Measurements from ENCODE around the gene MORN3. TPM values are rescaled to one million over a fixed set of nuclear protein-coding genes. Genes with fewer than 3 reads are reported as not detected.

Gene MORN3
- total and polyA plus RNA-seq, 9 of the 15 experiments (the other 6 are each of a cell fraction or from before 2014, with no cell fraction given) = 0.09 to 0.27 (median 0.20) TPM

- TF ChIP-seq, protein P1, sequence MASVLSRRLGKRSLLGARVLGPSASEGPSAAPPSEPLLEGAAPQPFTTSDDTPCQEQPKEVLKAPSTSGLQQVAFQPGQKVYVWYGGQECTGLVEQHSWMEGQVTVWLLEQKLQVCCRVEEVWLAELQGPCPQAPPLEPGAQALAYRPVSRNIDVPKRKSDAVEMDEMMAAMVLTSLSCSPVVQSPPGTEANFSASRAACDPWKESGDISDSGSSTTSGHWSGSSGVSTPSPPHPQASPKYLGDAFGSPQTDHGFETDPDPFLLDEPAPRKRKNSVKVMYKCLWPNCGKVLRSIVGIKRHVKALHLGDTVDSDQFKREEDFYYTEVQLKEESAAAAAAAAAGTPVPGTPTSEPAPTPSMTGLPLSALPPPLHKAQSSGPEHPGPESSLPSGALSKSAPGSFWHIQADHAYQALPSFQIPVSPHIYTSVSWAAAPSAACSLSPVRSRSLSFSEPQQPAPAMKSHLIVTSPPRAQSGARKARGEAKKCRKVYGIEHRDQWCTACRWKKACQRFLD (CRISPR knock-in tag; IDR thresholded peaks at IDR 0.05) = 0 out of 2 replicates have a peak, but pooled peaks have one; percentile 66
- TF ChIP-seq ATF3 (IDR thresholded peaks at IDR 0.05) (no peak), ATF3 (CRISPR knock-in tag; conservative IDR thresholded peaks at IDR 0.05) (no peak), E2F5 (CRISPR knock-in tag; IDR thresholded peaks at IDR 0.05) (no peak), HOXB6 (CRISPR knock-in tag; IDR thresholded peaks at IDR 0.05; ENCODE audit: borderline replicate concordance) (no peak), TAL1 (IDR thresholded peaks at IDR 0.05) (no peak), CTCFL (IDR thresholded peaks at IDR 0.05; ENCODE audit: borderline replicate concordance, insufficient read depth, low read depth, low read length, poor library complexity, severe bottlenecking) (no peak), MLLT1 (IDR thresholded peaks at IDR 0.05) (0 out of 4 replicates have a peak, but pooled peaks of 1 of the 2 experiments have one; percentile 14), SREBF1 (IDR thresholded peaks at IDR 0.05; ENCODE audit: borderline replicate concordance, low read depth, low read length) (no peak), RBFOX2 (IDR thresholded peaks at IDR 0.05; ENCODE audit: low read depth, low read length) (peak; percentile 61)
Measured at GRCh38 chr12:121626853-121627640, 42.4 kb downstream of the MORN3 start (continued).
